GM19467 (cell line): ENCODE measurements around the gene FAM151B.
A peak's percentile ranks its signal among the peaks of the same experiment; 100 is the strongest.
"Not testable (repeated sequence)": the region's sequence is repeated elsewhere in the genome, so short reads cannot be mapped to it uniquely, and the experiment has no call there.

ENCODE experiments used
- ATAC-seq: cut with Tn5 transposase; IDR thresholded peaks from one replicate; pipeline ENCODE4 v1.9.1; 2021; ENCODE audit warnings: mild to moderate bottlenecking, moderate library complexity; ENCODE audit not compliant: unreplicated experiment

Gene FAM151B, protein sequence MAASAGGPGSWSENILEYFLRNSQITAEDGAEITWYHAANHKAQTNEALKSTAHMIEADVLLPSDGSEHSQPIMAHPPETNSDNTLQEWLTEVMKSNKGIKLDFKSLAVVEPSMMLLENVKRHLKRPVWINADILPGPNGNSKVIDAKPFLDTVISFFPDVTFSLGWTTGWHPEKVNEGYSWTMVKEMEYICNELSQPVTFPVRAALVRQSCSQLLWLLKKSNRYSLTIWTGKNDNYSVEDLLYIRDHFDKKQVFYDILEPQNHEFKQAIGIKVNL

DNA sequence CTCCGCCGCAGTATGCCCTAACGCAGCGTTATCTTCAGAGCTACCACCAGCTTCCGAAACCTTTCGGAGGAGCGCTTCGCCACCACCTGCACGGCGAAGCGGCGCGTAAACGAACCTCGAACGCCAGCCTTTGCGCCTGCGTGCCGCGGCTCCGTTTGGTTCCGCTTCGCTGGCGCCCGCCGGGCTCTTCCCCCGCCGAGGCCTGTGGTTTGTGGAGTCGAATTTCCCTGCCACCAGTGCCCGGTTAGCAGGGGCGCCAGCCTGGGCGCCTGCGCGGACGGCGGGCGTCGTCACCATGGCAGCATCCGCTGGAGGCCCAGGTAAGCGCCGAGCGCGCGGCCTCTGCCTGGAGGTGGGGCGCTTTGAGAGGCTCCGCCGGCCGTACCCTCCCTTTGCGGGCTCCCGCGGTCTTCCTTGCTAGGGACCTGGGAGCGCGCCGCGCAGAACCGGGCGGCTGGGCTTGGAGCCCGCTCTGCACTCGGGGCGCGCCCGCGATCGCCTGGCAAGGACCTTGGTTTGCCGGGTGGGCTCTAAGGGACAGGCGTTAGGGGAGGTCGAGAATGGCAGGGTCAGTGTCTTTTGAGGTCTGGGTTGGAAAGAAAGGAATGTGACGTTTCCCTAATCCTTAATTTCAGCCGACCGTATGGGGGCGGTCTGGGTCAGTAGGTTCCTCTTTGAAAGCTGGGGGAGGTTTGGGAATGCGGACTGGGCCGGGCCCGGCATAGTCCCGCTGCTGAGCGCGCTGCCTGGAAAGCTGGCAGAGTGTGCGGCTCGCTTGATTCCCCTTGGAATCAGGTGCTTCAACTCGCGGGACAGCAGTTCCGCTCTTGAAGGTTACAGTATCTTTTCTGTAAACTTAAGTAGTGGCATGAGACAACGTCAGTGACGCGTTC is at the start of gene FAM151B:
Gene FAM151B, plus strand, starts transcription at position 272 of the 893 bp plus-strand sequence. Its CDS starts 24 bp downstream, at position 296.
- ATAC-seq: peak; percentile 91

DNA sequence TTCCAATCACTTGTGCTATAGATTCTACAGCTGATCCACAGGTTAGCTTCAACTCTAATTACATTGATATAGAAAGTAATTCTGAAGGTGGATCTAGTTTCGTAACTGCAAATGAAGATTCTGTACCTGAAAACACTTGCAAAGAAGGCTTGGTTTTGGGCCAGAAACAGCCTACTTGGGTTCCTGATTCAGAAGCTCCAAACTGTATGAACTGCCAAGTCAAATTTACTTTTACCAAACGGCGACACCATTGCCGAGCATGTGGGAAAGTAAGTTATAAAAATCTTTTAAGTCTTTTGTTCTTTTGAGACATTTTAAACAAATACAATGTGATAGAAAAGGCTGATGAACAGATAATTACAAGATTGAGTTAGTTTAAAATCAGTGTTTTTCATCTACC is 49.2 kb upstream of the FAM151B start:
- no peak for ATAC-seq

DNA sequence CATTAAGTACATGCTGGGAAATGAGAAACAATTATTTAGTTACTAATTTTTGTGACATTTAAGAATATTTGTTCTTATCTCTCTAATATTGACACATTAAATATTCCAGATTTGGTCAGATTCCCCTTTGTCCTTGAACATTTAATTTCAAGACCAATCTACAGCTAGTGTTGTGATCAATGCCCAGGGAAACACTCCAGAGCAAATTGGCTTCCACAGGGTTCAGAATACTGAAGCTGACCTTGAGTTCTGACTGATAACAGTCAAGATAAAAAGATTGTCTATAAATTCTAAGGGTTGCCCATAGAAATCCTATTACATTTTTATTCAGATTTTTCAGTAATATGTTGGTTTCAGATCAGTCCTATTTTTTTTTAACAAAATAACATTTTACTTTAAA is 48.7 kb upstream of the FAM151B start:
- ATAC-seq: no peak

DNA sequence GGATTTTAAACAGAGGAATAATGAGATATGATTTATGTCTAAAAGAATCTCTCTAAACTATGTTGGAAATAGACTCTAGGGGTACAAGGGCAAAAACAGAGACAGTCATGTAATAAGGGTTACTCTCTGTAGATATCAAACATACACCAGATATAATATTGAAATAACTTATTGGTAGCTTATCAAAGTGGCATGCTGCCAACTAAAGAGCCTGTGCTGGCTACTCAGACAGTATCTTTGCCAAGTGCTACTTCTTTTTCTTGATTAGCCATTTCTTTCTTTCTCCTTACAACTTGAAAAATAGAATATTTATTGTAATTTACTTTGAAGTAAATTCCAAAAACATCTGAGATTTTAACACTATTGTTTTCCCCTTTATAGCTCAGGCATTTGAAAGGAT is 45.2 kb upstream of the FAM151B start:
- ATAC-seq: no peak

DNA sequence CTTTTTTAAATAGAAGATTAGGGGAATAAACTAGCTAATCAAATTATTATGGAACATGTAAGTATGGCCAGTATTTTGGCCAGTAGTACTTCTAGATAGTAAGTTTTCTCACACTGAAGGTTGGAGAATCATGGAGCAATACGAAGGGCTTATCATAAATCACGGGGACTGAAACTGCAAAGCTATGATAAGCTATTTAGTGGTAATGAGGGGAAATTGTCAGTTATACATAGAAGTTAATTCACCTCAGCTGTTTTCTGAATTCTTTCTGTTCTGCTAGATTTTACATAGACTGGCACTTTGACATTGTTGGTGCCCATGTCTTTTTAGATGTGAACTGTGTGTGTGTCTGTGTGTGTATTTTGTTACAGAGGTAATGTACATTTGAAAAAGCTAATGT is 34.5 kb upstream of the FAM151B start:
- no peak for ATAC-seq

DNA sequence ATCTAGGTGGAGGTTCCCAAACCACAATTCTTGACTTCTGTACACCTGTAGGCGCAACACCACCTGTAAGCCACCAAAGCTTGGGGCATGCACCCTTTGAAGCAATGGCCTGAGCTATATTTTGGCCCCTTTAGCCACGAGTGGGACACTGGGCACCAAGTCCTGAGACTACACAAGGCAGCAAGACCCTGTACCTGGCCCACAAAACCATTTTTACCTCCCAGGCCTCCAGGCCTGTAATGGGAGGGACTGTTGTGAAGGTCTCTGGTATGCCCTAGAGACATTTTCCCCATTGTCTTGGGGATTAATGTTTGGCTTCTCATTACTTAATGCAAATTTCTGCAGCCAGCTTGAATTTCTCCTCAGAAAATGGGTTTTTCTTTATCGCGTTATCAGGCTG is 24.6 kb upstream of the FAM151B start:
- ATAC-seq: no peak

DNA sequence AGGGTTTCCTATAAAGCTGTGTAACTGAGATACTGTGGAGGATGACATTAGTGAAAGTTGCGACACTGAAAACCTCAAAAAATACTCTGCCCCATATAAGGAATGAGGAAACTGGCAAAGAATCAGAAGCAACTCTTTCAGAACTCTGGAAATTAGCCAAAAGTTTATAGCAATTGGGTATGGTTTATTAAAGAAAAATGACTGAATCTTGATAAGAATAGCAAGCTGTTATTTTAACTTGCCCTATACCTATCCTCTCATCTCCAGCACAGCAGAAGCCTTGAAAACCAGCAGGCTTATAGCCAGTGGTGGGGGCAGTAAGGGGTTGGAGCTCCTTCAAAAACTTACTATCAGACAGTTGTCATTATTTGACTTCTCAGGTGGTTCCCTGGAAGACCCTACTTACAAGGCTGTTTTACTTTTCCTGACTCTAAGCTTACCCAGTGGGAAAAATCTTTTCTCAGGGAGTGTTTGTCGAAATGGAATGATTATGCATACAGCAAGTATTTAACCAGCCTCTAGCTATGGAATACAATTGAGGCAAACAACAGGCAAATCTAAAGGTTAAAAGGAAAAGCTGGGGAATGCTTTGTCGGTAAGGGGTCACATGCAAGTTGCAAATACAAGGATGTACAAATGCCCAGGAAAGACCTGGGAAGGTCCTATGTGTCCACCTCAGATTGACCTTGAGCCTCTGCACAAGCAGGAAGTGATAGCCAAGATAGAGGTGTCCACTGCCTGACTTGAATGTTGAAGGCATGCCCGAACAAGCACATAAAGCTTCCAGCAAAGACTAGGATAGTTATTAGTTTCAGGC is 21.0 kb upstream of the FAM151B start:
- ATAC-seq: no peak

DNA sequence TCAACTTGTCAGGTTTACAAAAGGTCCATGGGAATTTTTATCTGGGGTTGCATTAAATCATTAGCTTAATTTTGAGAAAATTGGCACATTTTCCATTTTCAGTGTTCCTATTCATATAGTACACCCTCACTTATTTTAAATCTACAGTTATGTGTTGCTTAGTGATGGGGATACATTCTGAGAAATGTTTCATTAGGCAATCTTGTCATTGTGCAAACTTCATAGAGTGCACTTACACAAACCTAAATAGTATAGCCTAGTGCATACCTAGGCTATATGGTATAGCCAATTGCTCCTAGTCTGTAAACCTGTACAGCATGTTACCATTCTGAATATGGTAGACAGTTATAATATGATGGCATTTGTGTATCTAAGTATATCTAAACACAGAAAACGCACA is 19.8 kb upstream of the FAM151B start:
- ATAC-seq: no peak

DNA sequence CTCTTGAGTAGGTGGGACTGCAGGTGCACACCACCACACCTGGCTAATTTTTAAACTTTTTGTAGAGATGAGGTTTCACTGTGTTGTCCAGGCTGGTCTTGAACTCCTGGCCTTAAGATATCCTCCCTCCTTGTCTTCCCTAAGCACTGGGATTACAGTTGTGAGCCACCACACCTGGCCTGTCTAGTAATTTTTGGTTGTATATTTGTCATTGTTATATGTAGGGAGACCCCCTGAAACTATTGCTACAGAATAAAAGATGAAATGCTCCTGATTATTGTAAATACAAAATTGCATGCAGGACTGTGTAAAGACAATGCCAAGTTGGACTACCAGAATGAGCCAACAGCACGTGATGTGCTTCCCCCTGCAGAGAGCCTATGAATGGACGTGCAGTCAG is 17.3 kb upstream of the FAM151B start:
- not testable (repeated sequence) for ATAC-seq

DNA sequence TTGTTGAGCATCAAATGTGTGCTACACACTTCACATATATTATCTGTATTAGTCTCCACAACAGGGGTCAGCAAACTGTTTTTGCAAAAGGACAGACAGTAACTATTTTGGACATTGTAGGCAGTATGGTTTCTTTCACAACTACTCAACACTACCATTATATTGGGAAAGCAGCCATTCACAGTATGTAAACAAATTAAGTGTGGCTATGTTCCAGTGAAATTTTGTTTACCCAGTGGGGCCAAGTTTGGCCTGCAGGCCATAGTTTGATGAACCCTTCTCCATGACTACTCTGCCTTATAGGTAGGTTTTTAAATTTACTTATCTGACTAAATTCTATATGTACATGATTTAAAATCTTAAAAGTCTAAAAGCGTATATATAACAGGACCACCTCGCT is 13.0 kb upstream of the FAM151B start:
- ATAC-seq: no peak

DNA sequence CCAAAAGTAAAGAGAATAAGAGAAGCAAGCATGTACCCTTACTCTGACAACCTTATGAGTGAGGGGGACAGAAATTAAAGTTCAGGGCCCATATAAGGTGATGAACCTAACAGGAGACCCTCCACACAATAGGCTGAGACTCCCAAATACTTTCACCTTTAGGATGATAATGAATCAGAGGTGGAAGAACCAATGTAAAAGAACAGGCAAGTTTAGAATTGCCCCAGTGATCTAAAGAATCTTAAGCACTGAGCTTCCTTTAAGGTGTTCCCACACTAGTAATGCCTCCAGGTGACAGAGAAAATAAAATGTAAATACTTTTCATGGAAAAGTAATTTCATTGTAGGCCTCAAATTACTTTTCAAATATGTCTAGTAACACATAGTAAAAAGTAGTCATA is 8.2 kb upstream of the FAM151B start:
- ATAC-seq: no peak

DNA sequence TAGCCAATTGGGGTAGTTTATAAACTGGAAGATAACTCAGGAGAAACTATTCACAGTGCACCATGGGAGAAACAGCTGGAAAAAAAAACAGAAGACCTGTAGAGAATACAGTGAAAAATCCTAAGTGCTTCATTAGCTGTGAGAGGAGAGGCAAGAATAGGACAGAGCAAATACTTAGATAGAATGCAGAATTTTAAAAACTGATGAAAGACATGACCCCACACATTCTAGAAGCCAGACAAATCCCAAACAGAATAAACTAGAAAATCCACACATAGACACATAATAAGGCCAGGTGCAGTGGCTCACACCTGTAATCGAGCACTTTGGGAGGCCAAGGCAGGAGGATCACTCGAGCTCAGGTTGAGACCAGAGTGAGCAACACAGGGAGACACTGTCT is 7.5 kb upstream of the FAM151B start:
- no peak for ATAC-seq

DNA sequence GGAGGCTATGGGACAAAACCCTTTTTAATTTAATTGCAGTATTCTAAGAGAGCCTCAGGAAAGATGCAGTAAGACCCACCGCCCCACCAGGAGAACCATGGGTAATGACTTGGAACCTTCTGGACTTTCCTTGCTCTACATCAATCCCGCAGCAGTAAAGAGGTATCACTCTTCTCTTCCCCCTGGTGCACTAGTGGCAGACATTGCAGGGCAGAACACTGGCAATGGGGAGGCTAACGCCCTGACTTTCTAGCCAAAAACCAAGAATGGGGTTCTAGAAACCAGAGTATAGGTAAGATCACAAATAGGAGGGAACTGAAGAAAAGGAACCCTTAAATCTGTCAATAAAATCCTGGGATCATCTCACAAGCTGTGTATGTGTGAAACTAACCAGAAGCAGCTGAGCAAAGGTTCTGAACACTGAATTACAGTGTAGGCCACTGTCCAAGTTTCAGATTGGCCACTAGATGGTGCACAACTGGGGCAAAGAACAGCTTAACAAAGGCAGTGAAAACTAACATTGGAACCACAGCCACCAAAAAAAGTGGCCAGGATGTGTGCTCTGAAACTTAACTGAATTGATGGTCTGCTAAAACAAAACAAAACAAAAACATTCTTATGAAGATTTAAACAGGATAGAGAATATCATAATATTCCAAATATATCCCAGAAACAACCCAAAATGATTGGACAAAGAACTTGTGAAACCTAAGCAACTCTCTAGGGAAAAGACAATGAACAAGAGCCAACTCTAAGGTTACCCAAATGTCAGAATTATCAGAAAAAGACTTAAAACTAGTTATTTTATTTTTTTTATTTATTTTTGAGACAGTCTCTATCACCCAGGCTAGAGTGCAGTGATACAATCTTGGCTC is 6.6 kb upstream of the FAM151B start:
- no peak for ATAC-seq

DNA sequence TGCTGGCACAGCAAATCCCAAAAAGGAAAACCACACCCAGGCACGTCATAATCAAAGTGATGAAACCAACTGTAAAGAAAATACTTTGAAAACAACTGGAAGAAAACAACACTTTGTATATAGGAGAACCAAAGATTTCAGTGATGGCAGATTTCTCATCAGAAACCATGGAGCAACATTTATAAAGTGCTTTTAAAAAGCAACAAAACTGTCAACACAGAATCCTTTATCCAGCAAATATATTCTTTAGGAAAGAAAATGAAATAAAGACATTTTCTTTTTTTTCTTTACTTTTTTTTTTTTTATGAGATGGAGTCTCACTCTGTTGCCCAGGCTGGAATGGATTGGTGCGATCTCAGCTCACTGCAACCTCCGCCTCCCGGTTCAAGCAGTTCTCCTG is 5.3 kb upstream of the FAM151B start:
- ATAC-seq: no peak

DNA sequence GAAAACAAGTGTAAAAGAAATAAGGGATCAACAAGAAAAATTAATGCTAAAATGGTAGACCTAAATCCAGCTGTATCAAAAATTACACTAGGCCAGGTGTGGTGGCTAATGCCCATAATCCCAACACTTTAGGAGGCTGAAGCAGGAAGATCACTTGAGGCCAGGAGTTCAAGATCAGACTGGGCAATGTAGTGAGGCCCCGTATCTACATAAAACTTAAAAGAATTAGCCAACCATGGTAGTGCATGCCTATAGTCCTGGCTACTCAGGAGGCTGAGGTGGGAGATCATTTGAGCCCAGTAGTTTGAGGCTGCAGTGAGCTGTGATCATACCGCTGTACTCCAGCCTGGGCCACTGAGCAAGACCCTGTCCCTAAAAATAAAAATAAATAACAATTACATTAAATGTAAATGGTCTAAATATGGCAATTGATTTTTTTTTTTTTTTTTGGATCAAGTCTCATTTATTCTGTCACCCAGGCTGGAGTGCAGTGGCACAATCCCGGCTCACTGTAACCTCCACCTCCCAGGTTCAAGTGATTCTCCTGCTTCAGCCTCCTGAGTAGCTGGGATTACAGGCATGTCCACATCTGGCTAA is 4.2 kb upstream of the FAM151B start:
- no peak for ATAC-seq

DNA sequence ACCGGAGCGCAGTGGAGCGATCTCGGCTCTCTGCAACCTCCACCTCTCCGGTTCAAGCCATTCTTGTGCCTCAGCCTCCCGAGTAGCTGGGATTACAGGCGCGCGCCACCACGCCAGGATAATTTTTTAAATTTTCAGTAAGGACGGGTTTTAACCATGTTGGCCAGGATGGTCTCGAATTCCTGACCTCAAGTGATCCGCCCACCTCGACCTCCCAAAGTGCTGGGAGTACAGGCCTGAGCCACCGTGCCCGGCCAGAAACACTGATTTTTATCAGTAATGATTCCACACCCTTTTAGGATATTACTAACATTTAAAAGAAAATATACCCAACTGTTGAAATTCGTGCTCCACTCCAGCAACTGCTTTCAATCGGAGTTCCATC is 464 bp upstream of the FAM151B start:
- no peak for ATAC-seq

DNA sequence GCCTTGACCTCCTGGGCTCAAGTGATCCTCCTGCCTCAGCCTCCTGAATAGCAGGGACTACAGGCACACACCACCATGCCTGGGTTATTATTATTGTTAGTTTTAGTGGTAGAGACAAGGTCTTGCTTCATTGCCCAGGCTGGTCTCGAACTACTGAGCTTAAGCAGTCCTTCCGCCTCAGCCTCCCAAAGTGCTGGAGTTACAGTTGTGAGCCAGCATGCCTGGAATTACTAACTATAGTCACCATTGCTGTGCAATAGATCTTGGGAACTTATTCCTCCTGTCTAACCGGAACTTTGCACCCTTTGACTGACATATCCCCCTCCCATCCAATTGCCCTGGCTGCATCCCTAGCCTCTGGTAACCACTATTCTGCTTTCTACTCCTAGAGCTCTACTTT is 3.4 kb downstream of the FAM151B start:
- no peak for ATAC-seq

DNA sequence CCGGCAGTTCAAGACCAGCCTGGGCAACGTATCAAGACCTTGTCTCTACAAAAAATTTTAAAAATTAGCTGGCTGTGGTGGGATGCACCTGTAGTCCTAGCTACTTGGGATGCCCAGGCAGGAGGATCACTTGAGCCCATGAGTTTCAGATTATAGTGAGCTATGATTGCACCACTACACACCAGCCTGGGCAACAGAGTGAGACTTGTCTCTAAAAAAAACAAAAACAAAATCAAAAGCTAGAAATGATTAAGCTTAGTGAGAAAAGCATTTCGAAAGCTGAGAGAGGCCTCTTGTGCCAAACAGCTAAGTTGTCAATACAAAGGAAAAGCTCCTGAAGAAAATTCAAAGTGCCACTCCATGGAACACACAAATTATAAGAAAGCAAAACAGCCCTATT is 4.8 kb downstream of the FAM151B start:
- ATAC-seq: no peak

DNA sequence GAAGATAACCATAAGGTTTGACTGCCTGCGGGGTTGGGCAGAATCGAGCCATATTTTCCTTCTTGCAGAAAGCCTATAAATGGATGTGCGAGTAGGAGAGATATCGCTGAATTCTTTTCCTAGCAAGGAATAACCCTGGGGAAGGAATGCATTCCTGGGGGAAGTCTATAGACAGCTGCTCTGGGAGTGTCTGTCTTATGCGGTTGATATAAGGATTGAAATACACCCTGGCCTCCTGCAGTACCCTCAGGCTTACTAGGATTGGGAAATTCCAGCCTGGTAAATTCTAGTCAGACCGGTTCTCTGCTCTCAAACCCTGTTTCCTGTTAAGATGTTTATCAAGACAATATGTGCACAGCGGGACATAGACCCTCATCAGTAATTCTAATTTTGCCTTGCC is 5.5 kb downstream of the FAM151B start:
- not testable (repeated sequence) for ATAC-seq

DNA sequence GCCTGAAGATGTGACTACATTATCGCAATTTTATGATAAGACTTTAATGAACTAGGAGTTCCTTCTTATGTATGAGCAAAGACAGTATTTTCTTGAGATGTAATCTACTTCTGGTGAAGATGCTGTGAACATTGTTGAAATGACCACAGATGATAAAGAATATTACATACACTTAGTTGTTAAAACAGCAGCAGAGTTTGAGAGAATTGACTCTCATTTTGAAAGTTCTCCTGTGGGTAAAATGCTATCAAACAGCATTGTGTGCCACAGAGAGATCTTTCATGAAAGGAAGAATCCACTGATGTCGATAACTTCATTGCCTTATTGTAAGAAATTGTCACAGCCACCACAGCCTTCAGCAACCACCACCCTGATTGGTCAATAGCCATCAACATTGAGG is 8.0 kb downstream of the FAM151B start:
- no peak for ATAC-seq
